Measurements from ENCODE around the gene ZNF787. TPM values are rescaled to one million over a fixed set of nuclear protein-coding genes. Genes with fewer than 3 reads are reported as not detected.

Gene ZNF787
- total and polyA plus RNA-seq, 2 of the 13 experiments (the other 11 are each of a cell fraction or from before 2014, with no cell fraction given): 15.1 to 42.8 TPM

DNA sequence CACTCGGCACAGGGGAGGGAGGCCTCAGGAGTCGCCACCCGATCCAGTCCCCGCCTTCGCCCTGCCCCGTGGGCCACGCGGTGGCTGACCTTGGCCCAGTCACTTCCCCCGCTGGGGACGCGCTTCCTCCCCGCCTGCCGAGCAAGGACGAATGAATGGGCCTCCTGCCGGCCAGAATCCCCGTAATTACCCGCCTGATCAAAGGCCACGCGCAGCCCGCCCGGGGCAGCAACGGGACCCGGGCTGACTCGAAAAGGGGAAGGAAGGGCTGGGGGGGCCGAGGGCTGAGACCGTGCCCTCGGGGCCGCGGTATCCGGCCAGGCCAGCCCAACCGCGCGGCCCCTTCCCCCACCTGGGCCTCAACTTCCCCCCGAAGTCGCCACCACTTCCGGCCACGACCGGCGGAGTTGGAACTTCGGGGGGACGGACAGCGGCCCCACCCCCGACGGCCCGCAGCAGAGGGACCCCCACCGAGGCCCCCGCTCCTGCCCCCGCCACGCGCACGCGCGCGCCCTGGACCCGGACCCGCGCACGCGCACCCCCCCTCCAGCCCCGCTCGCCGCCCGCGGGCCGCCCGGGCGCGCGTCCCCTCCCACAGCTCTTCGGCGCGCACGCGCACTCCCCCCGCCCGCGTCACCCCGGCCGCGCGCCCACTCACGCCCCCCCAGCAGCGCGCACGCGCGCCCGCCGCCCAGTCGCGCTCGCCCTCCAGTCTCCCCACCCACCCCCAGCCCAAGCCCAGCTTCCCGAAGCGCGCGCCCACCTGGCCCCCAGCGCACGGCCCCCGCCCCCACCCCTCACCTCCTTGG, 520 bp downstream of the ZNF787 start (continued):
- TF ChIP-seq U2AF2 (IDR thresholded peaks at IDR 0.05; ENCODE audit: low read depth, low read length): no peak
- peak; percentile 86 for TF ChIP-seq RBFOX2 (IDR thresholded peaks at IDR 0.05; ENCODE audit: low read depth, low read length)
- TF ChIP-seq MYNN (CRISPR knock-in tag; IDR thresholded peaks at IDR 0.05; ENCODE audit: low read depth): 0 out of 2 replicates have a peak, but pooled peaks have one; percentile 61
- TF ChIP-seq HOXA9 (CRISPR knock-in tag; IDR thresholded peaks at IDR 0.05; ENCODE audit: borderline replicate concordance): no peak
- TF ChIP-seq, protein P1, sequence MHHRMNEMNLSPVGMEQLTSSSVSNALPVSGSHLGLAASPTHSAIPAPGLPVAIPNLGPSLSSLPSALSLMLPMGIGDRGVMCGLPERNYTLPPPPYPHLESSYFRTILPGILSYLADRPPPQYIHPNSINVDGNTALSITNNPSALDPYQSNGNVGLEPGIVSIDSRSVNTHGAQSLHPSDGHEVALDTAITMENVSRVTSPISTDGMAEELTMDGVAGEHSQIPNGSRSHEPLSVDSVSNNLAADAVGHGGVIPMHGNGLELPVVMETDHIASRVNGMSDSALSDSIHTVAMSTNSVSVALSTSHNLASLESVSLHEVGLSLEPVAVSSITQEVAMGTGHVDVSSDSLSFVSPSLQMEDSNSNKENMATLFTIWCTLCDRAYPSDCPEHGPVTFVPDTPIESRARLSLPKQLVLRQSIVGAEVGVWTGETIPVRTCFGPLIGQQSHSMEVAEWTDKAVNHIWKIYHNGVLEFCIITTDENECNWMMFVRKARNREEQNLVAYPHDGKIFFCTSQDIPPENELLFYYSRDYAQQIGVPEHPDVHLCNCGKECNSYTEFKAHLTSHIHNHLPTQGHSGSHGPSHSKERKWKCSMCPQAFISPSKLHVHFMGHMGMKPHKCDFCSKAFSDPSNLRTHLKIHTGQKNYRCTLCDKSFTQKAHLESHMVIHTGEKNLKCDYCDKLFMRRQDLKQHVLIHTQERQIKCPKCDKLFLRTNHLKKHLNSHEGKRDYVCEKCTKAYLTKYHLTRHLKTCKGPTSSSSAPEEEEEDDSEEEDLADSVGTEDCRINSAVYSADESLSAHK (CRISPR knock-in tag; IDR thresholded peaks at IDR 0.05; ENCODE audit: borderline replicate concordance): no peak
- TF ChIP-seq ZNF224 (CRISPR knock-in tag; IDR thresholded peaks at IDR 0.05): no peak
- no peak for TF ChIP-seq TOE1 (CRISPR knock-in tag; IDR thresholded peaks at IDR 0.05)
- TF ChIP-seq RXRB (CRISPR knock-in tag; IDR thresholded peaks at IDR 0.05; ENCODE audit: borderline replicate concordance): peak; percentile 83; the same call in 1 of the 2 replicates
- TF ChIP-seq ZNF773 (CRISPR knock-in tag; IDR thresholded peaks at IDR 0.05; ENCODE audit: borderline replicate concordance): 0 out of 2 replicates have a peak, but pooled peaks have one; percentile 3
- TF ChIP-seq ZKSCAN8 (CRISPR knock-in tag; IDR thresholded peaks at IDR 0.05; ENCODE audit: borderline replicate concordance): peak; percentile 49; the same call in 1 of the 2 replicates
- no peak for TF ChIP-seq HHEX (CRISPR knock-in tag; IDR thresholded peaks at IDR 0.05)
- 0 out of 2 replicates have a peak, but pooled peaks have one; percentile 46 for TF ChIP-seq ZFP36L2 (CRISPR knock-in tag; IDR thresholded peaks at IDR 0.05)
- TF ChIP-seq, protein P2, sequence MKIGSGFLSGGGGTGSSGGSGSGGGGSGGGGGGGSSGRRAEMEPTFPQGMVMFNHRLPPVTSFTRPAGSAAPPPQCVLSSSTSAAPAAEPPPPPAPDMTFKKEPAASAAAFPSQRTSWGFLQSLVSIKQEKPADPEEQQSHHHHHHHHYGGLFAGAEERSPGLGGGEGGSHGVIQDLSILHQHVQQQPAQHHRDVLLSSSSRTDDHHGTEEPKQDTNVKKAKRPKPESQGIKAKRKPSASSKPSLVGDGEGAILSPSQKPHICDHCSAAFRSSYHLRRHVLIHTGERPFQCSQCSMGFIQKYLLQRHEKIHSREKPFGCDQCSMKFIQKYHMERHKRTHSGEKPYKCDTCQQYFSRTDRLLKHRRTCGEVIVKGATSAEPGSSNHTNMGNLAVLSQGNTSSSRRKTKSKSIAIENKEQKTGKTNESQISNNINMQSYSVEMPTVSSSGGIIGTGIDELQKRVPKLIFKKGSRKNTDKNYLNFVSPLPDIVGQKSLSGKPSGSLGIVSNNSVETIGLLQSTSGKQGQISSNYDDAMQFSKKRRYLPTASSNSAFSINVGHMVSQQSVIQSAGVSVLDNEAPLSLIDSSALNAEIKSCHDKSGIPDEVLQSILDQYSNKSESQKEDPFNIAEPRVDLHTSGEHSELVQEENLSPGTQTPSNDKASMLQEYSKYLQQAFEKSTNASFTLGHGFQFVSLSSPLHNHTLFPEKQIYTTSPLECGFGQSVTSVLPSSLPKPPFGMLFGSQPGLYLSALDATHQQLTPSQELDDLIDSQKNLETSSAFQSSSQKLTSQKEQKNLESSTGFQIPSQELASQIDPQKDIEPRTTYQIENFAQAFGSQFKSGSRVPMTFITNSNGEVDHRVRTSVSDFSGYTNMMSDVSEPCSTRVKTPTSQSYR (CRISPR knock-in tag; IDR thresholded peaks at IDR 0.05; ENCODE audit: borderline replicate concordance): peak; percentile 81; the same call in 1 of the 2 replicates
- TF ChIP-seq NFRKB (IDR thresholded peaks at IDR 0.05): no peak
- TF ChIP-seq CREB3 (CRISPR knock-in tag; IDR thresholded peaks at IDR 0.05): no peak
- TF ChIP-seq KDM5A (IDR thresholded peaks at IDR 0.05; ENCODE audit: borderline replicate concordance, low read length): no peak
- TF ChIP-seq GLMP (CRISPR knock-in tag; IDR thresholded peaks at IDR 0.05; ENCODE audit: borderline replicate concordance): no peak
- TF ChIP-seq ZFP37 (CRISPR knock-in tag; IDR thresholded peaks at IDR 0.05; ENCODE audit: borderline replicate concordance): no peak
- peak in 1 of 2 experiments; percentile 72 for TF ChIP-seq NR2F1 (CRISPR knock-in tag; IDR thresholded peaks at IDR 0.05)
- no peak; the same call in 1 of the 2 replicates for TF ChIP-seq KLF11 (CRISPR knock-in tag; IDR thresholded peaks at IDR 0.05)
- TF ChIP-seq ZNF788 (CRISPR knock-in tag; IDR thresholded peaks at IDR 0.05; ENCODE audit: borderline replicate concordance): peak; percentile 61; the same call in 1 of the 2 replicates

Measured in HepG2 (cell line).